HepG2 (cell line): ENCODE results near the gene ASPRV1. TPM values are rescaled to one million over a fixed set of nuclear protein-coding genes. Genes with fewer than 3 reads are reported as not detected.

Experiments
- BCLAF1 ChIP-seq: fragments of 450-650 bp; IDR thresholded peaks from 2 replicates; pipeline ENCODE4 v1.6.1; 2017; ENCODE audit warnings: mild to moderate bottlenecking
- BRCA1 ChIP-seq: sonication (generic); formaldehyde crosslinking; IDR thresholded peaks from 2 replicates; pipeline ENCODE4 v1.4.0; 2020; ENCODE audit warnings: missing genetic modification reagents
- FOXP4 ChIP-seq: sonication (generic); formaldehyde crosslinking; IDR thresholded peaks from 2 replicates; pipeline ENCODE4 v1.4.0; 2020; ENCODE audit warnings: missing genetic modification reagents
- HNF1A ChIP-seq, 2 experiments: sonication (generic) in 1 of 2; formaldehyde crosslinking in 1 of 2; IDR thresholded peaks; 2 replicates each; pipeline versions ENCODE4 v1.4.0 to v1.6.1; 2016 to 2020; ENCODE audit warnings: borderline replicate concordance in 1 of 2, low read depth in 1 of 2, mild to moderate bottlenecking in 1 of 2, missing genetic modification reagents in 1 of 2
- HNF4G ChIP-seq, 2 experiments: sonication (generic) in 1 of 2; formaldehyde crosslinking in 1 of 2; IDR thresholded peaks; 2 replicates each; pipeline versions ENCODE4 v1.4.0 to v1.6.1; 2011 to 2020; ENCODE audit warnings: borderline replicate concordance in 2 of 2, low read depth in 2 of 2, mild to moderate bottlenecking in 2 of 2, low read length in 1 of 2, missing genetic modification reagents in 1 of 2, moderate library complexity in 1 of 2
- MAFK ChIP-seq, 2 experiments: IDR thresholded peaks in 1 of 2; conservative IDR thresholded peaks in 1 of 2; 2 replicates each; pipeline ENCODE4 v1.6.1; 2011; ENCODE audit warnings: improper control_type of control experiment in 2 of 2, low read length in 2 of 2
- MXD4 ChIP-seq: IDR thresholded peaks from 2 replicates; pipeline ENCODE4 v1.6.1; 2016; ENCODE audit warnings: mild to moderate bottlenecking, missing biosample characterization, missing genetic modification reagents
- RBM39 ChIP-seq: fragments of 200-400 bp; formaldehyde crosslinking; IDR thresholded peaks from one replicate; pipeline ENCODE4 v1.6.1; 2018; ENCODE audit warnings: antibody characterized with exemption, mild to moderate bottlenecking, low read depth, low read length; ENCODE audit not compliant: poor library complexity, severe bottlenecking
- ZNF274 ChIP-seq: sonication (generic); formaldehyde crosslinking; IDR thresholded peaks from 2 replicates; pipeline ENCODE4 v1.5.1; 2020; ENCODE audit warnings: mild to moderate bottlenecking, missing genetic modification reagents
- ZNF34 ChIP-seq: sonication (generic); formaldehyde crosslinking; IDR thresholded peaks from 2 replicates; pipeline ENCODE4 v1.4.0; 2020; ENCODE audit warnings: mild to moderate bottlenecking, missing genetic modification reagents, borderline replicate concordance
- polyA plus RNA-seq, 8 experiments: library from polyadenylated mRNA; depleted of rRNA in 3 of 8; stranded (reverse) in 7 of 8; unstranded in 1 of 8; fragments of >200 nt; fragmentation: Illumina TruSeq in 4 of 8; extraction: Trizol in 4 of 8; gene quantifications; 2 replicates each; pipeline versions ENCODE4 v1.2.1 to v1.2.3, GENCODE V29; 2011 to 2016; ENCODE audit warnings: low read depth in 4 of 8, missing spikeins in 1 of 8, mixed read lengths in 1 of 8; ENCODE audit not compliant: insufficient read depth in 1 of 8
- total RNA-seq, 5 experiments: library from RNA; depleted of rRNA; stranded (reverse); fragments of >200 nt; fragmentation: Illumina TruSeq; extraction: Trizol; gene quantifications; 2 replicates each; pipeline ENCODE4 v1.2.3, GENCODE V29; 2016; ENCODE audit warnings: low read depth in 1 of 5
- TF ChIP-seq, protein P1 (sequence below): fragments of 450-650 bp; IDR thresholded peaks from 2 replicates; pipeline ENCODE4 v1.6.1; 2016
- TF ChIP-seq, protein P2 (sequence below): sonication (generic); formaldehyde crosslinking; IDR thresholded peaks from 2 replicates; pipeline ENCODE4 v1.5.0; 2020; ENCODE audit warnings: mild to moderate bottlenecking, missing genetic modification reagents, borderline replicate concordance

The ASPRV1 gene
- total and polyA plus RNA-seq, 2 of the 13 experiments (the other 11 are each of a cell fraction or from before 2014, with no cell fraction given): 0.40 to 0.48 TPM

GRCh38 chr2:69964353-69964841 lies 3.0 kb upstream of the ASPRV1 start (continued):
- TF ChIP-seq BCLAF1 (no peak), ZNF34 (no peak), BRCA1 (CRISPR knock-in tag) (no peak), MXD4 (CRISPR knock-in tag) (no peak), ZNF274 (CRISPR knock-in tag) (0 out of 2 replicates have a peak, but pooled peaks have one; percentile 41), FOXP4 (peak; percentile 80), HNF1A (IDR thresholded peaks at IDR 0.05; ENCODE audit: low read depth) (peak; percentile 84), HNF1A (CRISPR knock-in tag; IDR thresholded peaks at IDR 0.05; ENCODE audit: borderline replicate concordance) (peak; percentile 76), HNF4G (IDR thresholded peaks at IDR 0.05; ENCODE audit: borderline replicate concordance, low read depth, low read length) (no peak), HNF4G (CRISPR knock-in tag; IDR thresholded peaks at IDR 0.05; ENCODE audit: borderline replicate concordance, low read depth) (no peak), RBM39 (no peak), MAFK (conservative IDR thresholded peaks at IDR 0.05 in 1 of 2, IDR thresholded peaks at IDR 0.05 in 1 of 2; ENCODE audit: low read length in 2 of 2) (no peak)
- TF ChIP-seq, protein P1, sequence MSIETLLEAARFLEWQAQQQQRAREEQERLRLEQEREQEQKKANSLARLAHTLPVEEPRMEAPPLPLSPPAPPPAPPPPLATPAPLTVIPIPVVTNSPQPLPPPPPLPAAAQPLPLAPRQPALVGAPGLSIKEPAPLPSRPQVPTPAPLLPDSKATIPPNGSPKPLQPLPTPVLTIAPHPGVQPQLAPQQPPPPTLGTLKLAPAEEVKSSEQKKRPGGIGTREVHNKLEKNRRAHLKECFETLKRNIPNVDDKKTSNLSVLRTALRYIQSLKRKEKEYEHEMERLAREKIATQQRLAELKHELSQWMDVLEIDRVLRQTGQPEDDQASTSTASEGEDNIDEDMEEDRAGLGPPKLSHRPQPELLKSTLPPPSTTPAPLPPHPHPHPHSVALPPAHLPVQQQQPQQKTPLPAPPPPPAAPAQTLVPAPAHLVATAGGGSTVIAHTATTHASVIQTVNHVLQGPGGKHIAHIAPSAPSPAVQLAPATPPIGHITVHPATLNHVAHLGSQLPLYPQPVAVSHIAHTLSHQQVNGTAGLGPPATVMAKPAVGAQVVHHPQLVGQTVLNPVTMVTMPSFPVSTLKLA: no peak
- TF ChIP-seq, protein P2, sequence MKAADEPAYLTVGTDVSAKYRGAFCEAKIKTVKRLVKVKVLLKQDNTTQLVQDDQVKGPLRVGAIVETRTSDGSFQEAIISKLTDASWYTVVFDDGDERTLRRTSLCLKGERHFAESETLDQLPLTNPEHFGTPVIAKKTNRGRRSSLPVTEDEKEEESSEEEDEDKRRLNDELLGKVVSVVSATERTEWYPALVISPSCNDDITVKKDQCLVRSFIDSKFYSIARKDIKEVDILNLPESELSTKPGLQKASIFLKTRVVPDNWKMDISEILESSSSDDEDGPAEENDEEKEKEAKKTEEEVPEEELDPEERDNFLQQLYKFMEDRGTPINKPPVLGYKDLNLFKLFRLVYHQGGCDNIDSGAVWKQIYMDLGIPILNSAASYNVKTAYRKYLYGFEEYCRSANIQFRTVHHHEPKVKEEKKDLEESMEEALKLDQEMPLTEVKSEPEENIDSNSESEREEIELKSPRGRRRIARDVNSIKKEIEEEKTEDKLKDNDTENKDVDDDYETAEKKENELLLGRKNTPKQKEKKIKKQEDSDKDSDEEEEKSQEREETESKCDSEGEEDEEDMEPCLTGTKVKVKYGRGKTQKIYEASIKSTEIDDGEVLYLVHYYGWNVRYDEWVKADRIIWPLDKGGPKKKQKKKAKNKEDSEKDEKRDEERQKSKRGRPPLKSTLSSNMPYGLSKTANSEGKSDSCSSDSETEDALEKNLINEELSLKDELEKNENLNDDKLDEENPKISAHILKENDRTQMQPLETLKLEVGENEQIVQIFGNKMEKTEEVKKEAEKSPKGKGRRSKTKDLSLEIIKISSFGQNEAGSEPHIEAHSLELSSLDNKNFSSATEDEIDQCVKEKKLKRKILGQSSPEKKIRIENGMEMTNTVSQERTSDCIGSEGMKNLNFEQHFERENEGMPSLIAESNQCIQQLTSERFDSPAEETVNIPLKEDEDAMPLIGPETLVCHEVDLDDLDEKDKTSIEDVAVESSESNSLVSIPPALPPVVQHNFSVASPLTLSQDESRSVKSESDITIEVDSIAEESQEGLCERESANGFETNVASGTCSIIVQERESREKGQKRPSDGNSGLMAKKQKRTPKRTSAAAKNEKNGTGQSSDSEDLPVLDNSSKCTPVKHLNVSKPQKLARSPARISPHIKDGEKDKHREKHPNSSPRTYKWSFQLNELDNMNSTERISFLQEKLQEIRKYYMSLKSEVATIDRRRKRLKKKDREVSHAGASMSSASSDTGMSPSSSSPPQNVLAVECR (CRISPR knock-in tag): no peak
